CD4-positive, alpha-beta T cell (primary cell): ENCODE data around the gene PPP6R2. TPM values are rescaled to one million over a fixed set of nuclear protein-coding genes. Genes with fewer than 3 reads are reported as not detected.

Experiments used
- ATAC-seq: fragments of 200-7000 bp; cut with Tn5 transposase; one replicate; pipeline ENCODE4 v1.10.0; 2022; ENCODE audit warnings: mild to moderate bottlenecking; ENCODE audit not compliant: poor library complexity
- CTCF ChIA-PET: fragments of 350-600 bp; sonication (Branson Sonifier 250); formaldehyde crosslinking; loops from one replicate; lab custom pipeline; 2021; ENCODE audit warnings: antibody characterized with exemption, inconsistent platforms; lab: Charles Lee
- POLR2A ChIA-PET: fragments of 350-600 bp; sonication (Branson Sonifier 250); formaldehyde crosslinking; loops from one replicate; lab custom pipeline; 2021; ENCODE audit warnings: antibody characterized with exemption, inconsistent platforms; lab: Charles Lee
- DNase-seq, 14 experiments: peaks; one replicate each; pipeline ENCODE4 v3.0.0-alpha.2; 2013 to 2020; ENCODE audit warnings: mixed read lengths in 2 of 14
- H3K27ac ChIP-seq, 2 donors: one replicate each; pipeline versions ENCODE4 v1.5.1 to v1.7.0; 2013; ENCODE audit warnings: low read length in 2 of 2, low read depth in 1 of 2, mild to moderate bottlenecking in 1 of 2
- H3K27me3 ChIP-seq, 2 experiments: 1 replicate in 1 of 2; 2 replicates in 1 of 2; pipeline versions ENCODE4 v1.6.1 to v1.7.0; 2013; ENCODE audit warnings: low read length in 2 of 2, control low read depth in 1 of 2, mild to moderate bottlenecking in 1 of 2, moderate library complexity in 1 of 2; ENCODE audit not compliant: insufficient read depth in 2 of 2, control insufficient read depth in 1 of 2
- H3K36me3 ChIP-seq: one replicate; pipeline ENCODE4 v1.6.1; 2013; ENCODE audit warnings: low read length, control low read depth; ENCODE audit not compliant: insufficient read depth
- H3K4me1 ChIP-seq: one replicate; pipeline ENCODE4 v1.6.1; 2013; ENCODE audit warnings: low read length, control low read depth; ENCODE audit not compliant: insufficient read depth
- H3K4me3 ChIP-seq: one replicate; pipeline ENCODE4 v1.5.1; 2013; ENCODE audit warnings: mild to moderate bottlenecking, low read length, moderate library complexity
- H3K9me3 ChIP-seq, 2 experiments: 1 replicate in 1 of 2; 2 replicates in 1 of 2; pipeline versions ENCODE4 v1.6.1 to v1.7.0; 2013; ENCODE audit warnings: low read length in 2 of 2, mild to moderate bottlenecking in 2 of 2, control low read depth in 1 of 2, moderate library complexity in 1 of 2; ENCODE audit not compliant: control insufficient read depth in 1 of 2, insufficient read depth in 1 of 2
- H3K27ac Mint-ChIP-seq: one replicate; pipeline ENCODE4 v1.8.0; 2020; ENCODE audit warnings: mixed read lengths
- H3K27me3 Mint-ChIP-seq: one replicate; pipeline ENCODE4 v1.8.0; 2021; ENCODE audit warnings: mixed read lengths
- H3K36me3 Mint-ChIP-seq: one replicate; pipeline ENCODE4 v1.8.0; 2021; ENCODE audit warnings: low read depth, mixed read lengths
- H3K4me1 Mint-ChIP-seq: one replicate; pipeline ENCODE4 v1.8.0; 2021; ENCODE audit warnings: low read depth, mixed read lengths
- H3K4me3 Mint-ChIP-seq: one replicate; pipeline ENCODE4 v1.8.0; 2020; ENCODE audit warnings: mild to moderate bottlenecking, mixed read lengths
- H3K9me3 Mint-ChIP-seq: one replicate; pipeline ENCODE4 v1.8.0; 2020; ENCODE audit warnings: mixed read lengths
- intact Hi-C, 2 experiments: fragments of 100-400 bp; cut with DNase I in 1 of 2; cut with micrococcal nuclease in 1 of 2; formaldehyde crosslinking; loops; one replicate each; pipeline versions ENCODE4 v1.15.1 to v1.9.0; 2023 to 2025; cut with DNase I, micrococcal nuclease
- total RNA-seq, 174 experiments: library from RNA in 2 of 174; stranded (reverse) in 2 of 174; gene quantifications; one replicate each; pipeline ENCODE4 v1.2.3 and lab custom pipeline; 2021 to 2026
- TF ChIP-seq, protein P1 (sequence below): fragments of 200-600 bp; IDR thresholded peaks from one replicate; pipeline ENCODE4 v1.8.0; 2022; ENCODE audit warnings: antibody characterized with exemption, mild to moderate bottlenecking

PPP6R2 gene
- total RNA-seq, 2 experiments from 2014 or later = 47.1 to 48.0 TPM

DNA sequence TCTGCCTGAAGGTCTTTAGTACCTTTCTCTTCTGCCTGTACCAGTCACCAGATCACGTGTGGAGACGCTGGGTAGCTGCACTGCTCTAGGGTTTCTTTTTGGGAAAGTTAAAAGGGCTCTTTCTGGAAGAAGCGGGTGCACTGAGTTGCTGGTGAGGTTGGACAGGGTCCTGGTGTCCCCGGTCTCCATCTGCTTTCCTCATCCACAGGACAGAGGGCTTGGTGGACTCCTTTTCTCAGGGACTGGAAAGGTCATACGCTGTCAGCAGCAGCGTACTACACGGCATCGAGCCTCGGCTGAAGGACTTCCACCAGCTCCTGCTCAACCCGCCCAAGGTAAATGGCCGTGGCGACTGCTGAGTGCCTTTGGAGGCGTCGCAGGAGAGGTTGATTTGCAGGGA, 78.9 kb downstream of the PPP6R2 start:
- ChIA-PET POLR2A (no interaction called here), CTCF (no interaction called here)
- Histone ChIP-seq H3K4me1 (no peaks in the 10 kb centered on the region), H3K4me3 (no peak overlapping the region), H3K27me3 (no peaks in the 10 kb centered on the region), H3K27ac (no peak overlapping the region), H3K9me3 (no peaks in the 10 kb centered on the region), H3K36me3 (peaks cover 75% of the 10 kb centered on the region)
- peaks cover 88% of the 10 kb centered on the region for H3K36me3 Mint-ChIP-seq
- ATAC-seq (no peak), DNase-seq (no peak)
- TF ChIP-seq, protein P1, sequence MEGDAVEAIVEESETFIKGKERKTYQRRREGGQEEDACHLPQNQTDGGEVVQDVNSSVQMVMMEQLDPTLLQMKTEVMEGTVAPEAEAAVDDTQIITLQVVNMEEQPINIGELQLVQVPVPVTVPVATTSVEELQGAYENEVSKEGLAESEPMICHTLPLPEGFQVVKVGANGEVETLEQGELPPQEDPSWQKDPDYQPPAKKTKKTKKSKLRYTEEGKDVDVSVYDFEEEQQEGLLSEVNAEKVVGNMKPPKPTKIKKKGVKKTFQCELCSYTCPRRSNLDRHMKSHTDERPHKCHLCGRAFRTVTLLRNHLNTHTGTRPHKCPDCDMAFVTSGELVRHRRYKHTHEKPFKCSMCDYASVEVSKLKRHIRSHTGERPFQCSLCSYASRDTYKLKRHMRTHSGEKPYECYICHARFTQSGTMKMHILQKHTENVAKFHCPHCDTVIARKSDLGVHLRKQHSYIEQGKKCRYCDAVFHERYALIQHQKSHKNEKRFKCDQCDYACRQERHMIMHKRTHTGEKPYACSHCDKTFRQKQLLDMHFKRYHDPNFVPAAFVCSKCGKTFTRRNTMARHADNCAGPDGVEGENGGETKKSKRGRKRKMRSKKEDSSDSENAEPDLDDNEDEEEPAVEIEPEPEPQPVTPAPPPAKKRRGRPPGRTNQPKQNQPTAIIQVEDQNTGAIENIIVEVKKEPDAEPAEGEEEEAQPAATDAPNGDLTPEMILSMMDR = no peak
- H3K27me3 Mint-ChIP-seq = no peaks in the 10 kb centered on the region
- H3K4me3 Mint-ChIP-seq = no peak overlapping the region
- intact Hi-C loops = no loop called here
- no peak overlapping the region for H3K27ac Mint-ChIP-seq
- H3K4me1 Mint-ChIP-seq = no peaks in the 10 kb centered on the region
- no peaks in the 10 kb centered on the region for H3K9me3 Mint-ChIP-seq

DNA sequence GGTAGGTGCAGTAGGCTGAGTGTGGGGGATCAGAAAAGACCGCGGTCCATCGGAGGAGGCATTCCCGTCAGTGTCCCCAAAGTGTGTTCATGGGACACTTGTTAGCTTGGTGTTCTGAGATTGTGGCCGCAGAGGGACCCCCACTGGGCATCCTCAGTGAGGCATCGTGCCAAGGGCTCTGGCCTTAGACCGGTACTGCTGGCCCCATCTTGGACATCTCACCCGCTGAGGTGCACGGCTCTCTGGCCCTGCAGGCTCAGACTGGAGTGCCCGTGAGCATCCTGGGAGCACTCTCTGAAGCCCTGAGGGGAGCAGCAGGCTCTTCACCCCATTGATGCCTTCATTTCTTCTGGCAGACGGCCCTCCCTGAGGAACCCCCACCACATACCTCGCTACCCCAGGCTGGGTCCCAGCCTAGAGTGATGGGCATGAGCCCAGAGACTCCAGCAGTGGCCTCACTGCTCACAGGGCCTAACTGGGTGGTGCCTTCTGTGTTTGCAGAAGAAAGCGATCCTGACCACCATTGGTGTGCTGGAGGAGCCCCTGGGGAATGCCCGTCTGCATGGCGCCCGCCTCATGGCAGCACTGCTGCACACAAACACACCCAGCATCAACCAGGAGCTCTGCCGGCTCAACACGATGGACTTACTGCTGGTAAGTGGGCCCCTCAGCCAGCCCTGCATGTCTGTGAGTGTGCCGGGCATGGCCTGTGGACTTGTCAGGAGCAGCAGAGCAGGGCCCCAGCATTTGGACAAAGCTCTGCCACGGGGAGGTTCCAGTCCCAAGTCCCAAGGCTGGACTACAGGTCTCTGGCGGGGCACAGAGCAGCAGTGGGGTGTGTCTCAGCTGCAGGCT, 80.1 kb downstream of the PPP6R2 start:
- Mint-ChIP-seq H3K9me3 (no peaks in the 10 kb centered on the region), H3K27ac (no peak overlapping the region), H3K27me3 (no peaks in the 10 kb centered on the region), H3K4me1 (no peaks in the 10 kb centered on the region), H3K36me3 (peaks cover 83% of the 10 kb centered on the region), H3K4me3 (no peak overlapping the region)
- Histone ChIP-seq H3K27me3 (no peaks in the 10 kb centered on the region), H3K9me3 (no peaks in the 10 kb centered on the region), H3K4me3 (no peak overlapping the region), H3K27ac (no peak overlapping the region), H3K4me1 (no peaks in the 10 kb centered on the region), H3K36me3 (peaks cover 68% of the 10 kb centered on the region)
- intact Hi-C loops = no loop called here
- DNase-seq (peak in 1 of 14 experiments; percentile 9), ATAC-seq (no peak)
- ChIA-PET CTCF (no interaction called here), POLR2A (no interaction called here)
- TF ChIP-seq, protein P1 = no peak

DNA sequence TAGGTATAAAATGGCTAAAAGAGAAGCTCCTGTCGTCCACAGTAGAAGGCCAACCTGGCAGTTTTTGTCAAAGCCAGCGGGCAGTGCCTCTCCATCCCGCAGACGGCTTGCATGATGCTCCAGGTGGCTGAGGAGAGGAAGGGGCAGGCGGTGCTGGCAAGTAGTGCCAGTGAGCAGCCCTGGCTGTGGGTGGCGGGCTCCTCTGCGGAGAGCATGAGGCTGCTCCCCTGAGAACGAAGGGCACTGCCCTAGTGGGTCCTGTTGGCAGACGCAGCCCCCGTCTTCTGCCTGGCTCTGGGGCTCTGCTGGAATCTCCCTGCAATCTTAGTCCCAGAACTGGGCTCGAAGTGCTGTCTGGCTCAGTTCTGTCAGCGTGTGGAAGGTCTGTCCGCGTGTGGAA, 80.8 kb downstream of the PPP6R2 start:
- intact Hi-C loops = no loop called here
- H3K27ac Mint-ChIP-seq = no peak overlapping the region

More for the DNA sequence above, 80.8 kb downstream of the PPP6R2 start:
- peaks cover 85% of the 10 kb centered on the region for H3K36me3 Mint-ChIP-seq
- no peaks in the 10 kb centered on the region for H3K9me3 Mint-ChIP-seq
- ChIA-PET POLR2A (no interaction called here), CTCF (no interaction called here)
- TF ChIP-seq, protein P1 = no peak
- H3K27me3 Mint-ChIP-seq = no peaks in the 10 kb centered on the region
- Histone ChIP-seq H3K4me1 (no peaks in the 10 kb centered on the region), H3K36me3 (peaks cover 70% of the 10 kb centered on the region), H3K27ac (no peak overlapping the region), H3K27me3 (no peaks in the 10 kb centered on the region), H3K9me3 (no peaks in the 10 kb centered on the region), H3K4me3 (no peak overlapping the region)
- DNase-seq (peak in 1 of 14 experiments; percentile 11), ATAC-seq (no peak)
- H3K4me3 Mint-ChIP-seq = no peak overlapping the region
- H3K4me1 Mint-ChIP-seq = no peaks in the 10 kb centered on the region
